DMS79 treated with DMSO at 0.1 percent for 48 hours (cell line): ENCODE data around the gene POLR2H.

Experiments used
- DNase-seq: peaks from one replicate; lab custom pipeline; 2025; lab: John Stamatoyannopoulos, UW

The POLR2H gene

GRCh38 chr3:184387174-184387714 is 25.7 kb downstream of the POLR2H start:
- DNase-seq, result no peak

GRCh38 chr3:184388164-184388935 is 26.8 kb downstream of the POLR2H start:
- no peak for DNase-seq

- DNase-seq, result no peak
Measured at GRCh38 chr3:184388936-184389230, 27.4 kb downstream of the POLR2H start.

- no peak for DNase-seq
Measured at GRCh38 chr3:184389384-184389783, 27.9 kb downstream of the POLR2H start.

GRCh38 chr3:184389935-184390528 is 28.5 kb downstream of the POLR2H start:
- no peak for DNase-seq

- DNase-seq, result no peak
Measured at GRCh38 chr3:184391266-184391665, 29.8 kb downstream of the POLR2H start.

- no peak for DNase-seq
Measured at GRCh38 chr3:184395320-184395660, 33.8 kb downstream of the POLR2H start.

- DNase-seq, result no peak
Measured at GRCh38 chr3:184399410-184399809, 37.9 kb downstream of the POLR2H start.

- DNase-seq, result no peak
Measured at GRCh38 chr3:184405075-184406030, 43.8 kb downstream of the POLR2H start.

- no peak for DNase-seq
Measured at GRCh38 chr3:184409331-184409926, 47.9 kb downstream of the POLR2H start.

GRCh38 chr3:184409946-184410500 is 48.5 kb downstream of the POLR2H start:
- DNase-seq, result no peak

- no peak for DNase-seq
Measured at GRCh38 chr3:184414418-184415202, 53.1 kb downstream of the POLR2H start.

GRCh38 chr3:184415203-184415490 is 53.6 kb downstream of the POLR2H start:
- no peak for DNase-seq

- DNase-seq, result peak; percentile 30
Measured at GRCh38 chr3:184417619-184418327, 56.3 kb downstream of the POLR2H start.
